Esophagus muscularis mucosa (tissue), 3 donors: Measurements from ENCODE around the gene SGSH.

Experiments
- CTCF ChIP-seq, 3 experiments: fragments of 200-600 bp in 2 of 3; fragments of 450-650 bp in 1 of 3; sonication (generic) in 2 of 3; IDR thresholded peaks; one replicate each; pipeline ENCODE4 v1.5.1; 2017 to 2019; ENCODE audit warnings: antibody characterized with exemption in 3 of 3, mild to moderate bottlenecking in 2 of 3, moderate library complexity in 1 of 3
- POLR2A ChIP-seq: fragments of 450-650 bp; IDR thresholded peaks from one replicate; pipeline ENCODE4 v1.6.1; 2017; ENCODE audit warnings: antibody characterized with exemption, moderate library complexity, mild to moderate bottlenecking, low read depth
- POLR2AphosphoS5 ChIP-seq, 2 donors: sonication (generic); formaldehyde crosslinking; IDR thresholded peaks; one replicate each; pipeline ENCODE4 v1.6.1; 2017; ENCODE audit warnings: antibody characterized with exemption in 2 of 2

GRCh38 chr17:80195671-80196529 lies 24.2 kb downstream of the SGSH start:
- TF ChIP-seq CTCF (IDR thresholded peaks at IDR 0.05) (peak; percentile 70 to 81 (median 80)), POLR2AphosphoS5 (IDR thresholded peaks at IDR 0.05) (no peak), POLR2A (no peak)
